GM18951 (cell line): ENCODE measurements around the gene RXRA.
A peak's percentile ranks its signal among the peaks of the same experiment; 100 is the strongest.

ENCODE experiments used
- POLR2A ChIP-seq: IDR thresholded peaks from 4 replicates; pipeline ENCODE4 v1.6.1; 2011; ENCODE audit warnings: mild to moderate bottlenecking; ENCODE audit not compliant: insufficient read length, insufficient read depth; ENCODE audit errors: extremely low read depth
- in situ Hi-C: fragments of 300-500 bp; cut with MboI; formaldehyde crosslinking; loops from one replicate; pipeline ENCODE4 v1.12.0; 2022; ENCODE audit warnings: low sequenced_read_pairs, mixed read lengths, inconsistent platforms; ENCODE audit not compliant: unreplicated experiment

RXRA gene

DNA sequence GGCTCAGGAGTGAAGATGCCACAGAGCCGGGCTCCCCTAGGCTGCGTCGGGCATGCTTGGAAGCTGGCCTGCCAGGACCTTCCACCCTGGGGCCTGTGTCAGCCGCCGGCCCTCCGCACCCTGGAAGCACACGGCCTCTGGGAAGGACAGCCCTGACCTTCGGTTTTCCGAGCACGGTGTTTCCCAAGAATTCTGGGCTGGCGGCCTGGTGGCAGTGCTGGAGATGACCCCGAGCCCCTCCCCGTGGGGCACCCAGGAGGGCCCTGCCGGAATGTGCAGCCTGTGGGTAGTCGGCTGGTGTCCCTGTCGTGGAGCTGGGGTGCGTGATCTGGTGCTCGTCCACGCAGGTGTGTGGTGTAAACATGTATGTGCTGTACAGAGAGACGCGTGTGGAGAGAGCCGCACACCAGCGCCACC lies 113.1 kb downstream of the RXRA start:
- TF ChIP-seq POLR2A: peak; percentile 9
- in situ Hi-C loops: no loop called here

DNA sequence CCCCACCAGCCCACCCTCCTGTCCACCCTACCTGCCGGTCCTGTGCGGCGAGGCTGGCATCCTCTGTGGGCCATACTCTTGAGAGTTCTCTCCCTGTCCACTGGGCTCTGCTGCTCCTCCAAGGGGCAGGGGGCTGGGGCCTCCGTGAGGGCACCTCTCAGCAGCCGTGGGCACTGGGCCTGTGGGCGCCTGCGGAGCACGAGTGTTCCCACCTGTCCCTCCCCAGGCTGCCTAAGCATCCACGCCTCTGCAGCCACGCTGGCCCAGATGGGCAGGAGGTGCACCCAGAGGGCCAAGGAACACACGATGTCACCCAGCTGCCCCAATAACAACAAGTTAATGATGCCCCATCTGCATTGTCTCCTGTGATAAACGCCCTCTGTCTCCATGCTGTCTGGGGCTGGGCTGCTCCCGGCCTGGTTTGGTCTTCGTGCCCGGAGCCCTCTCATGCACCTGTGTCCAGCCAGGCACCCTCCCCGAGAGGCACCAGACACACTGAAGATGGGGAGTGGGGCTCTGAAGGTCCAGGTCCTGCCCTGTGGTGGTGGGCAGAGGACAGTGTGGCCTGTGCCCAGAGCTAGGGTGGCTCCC lies 114.5 kb downstream of the RXRA start:
- in situ Hi-C loops: no loop called here
- TF ChIP-seq POLR2A: no peak

DNA sequence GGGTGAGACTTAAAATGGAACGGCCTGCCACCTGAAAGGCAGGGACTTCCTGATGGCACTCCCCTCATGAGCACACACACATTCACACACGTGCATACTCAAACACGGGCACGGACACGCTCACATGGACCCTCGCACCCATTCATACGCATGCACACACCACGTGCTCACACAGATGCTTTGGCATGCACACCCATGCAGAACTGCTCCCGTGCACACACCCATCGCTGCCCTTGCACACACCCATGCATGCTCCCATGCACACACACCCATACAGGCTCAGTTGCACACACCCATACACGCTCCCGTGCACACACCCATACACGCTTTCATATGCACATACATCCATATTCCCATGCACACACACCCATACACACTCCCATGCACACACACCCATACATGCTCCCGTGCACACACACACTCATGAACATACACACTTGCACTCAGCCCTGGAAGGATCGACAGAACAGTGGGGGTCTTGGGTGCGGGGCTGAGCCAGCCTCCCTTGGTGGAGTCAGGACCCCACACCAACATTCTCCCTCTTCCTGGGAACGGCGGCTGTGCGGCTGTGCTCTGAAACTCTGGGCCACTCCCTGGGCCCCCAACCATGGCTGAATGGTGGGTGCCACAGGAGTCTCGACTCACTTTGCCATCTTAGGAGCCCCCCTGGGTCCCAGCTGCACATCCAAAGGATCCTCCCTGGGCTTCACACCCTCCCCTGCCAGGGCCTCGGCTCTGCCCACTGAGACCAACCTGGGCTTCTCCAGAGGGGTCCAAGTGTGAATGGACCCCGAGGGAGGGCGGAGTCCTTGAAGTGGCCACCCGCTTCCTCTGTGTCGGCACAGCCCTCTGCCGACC lies 115.2 kb downstream of the RXRA start:
- in situ Hi-C loops: no loop called here
- TF ChIP-seq POLR2A: no peak

DNA sequence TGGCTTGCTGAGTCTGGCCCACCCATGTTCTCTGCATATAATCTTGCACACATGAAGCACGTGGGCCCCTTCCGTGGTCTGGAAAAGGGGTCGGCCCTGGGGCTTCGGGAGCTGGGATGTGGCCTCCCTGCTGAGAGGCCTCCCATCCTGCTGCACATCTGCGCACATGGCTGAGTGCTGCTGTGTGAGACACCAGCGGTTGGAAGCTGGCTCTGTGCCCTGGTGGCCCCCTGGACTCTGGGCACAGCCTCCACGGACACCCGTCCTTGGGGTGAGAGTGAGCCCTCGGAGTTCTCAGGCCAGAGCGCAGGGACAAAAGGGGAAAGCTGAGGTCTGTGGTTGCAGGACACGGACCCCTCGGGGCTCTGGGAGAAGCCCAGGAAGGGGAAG lies 115.8 kb downstream of the RXRA start:
- no peak for TF ChIP-seq POLR2A
- in situ Hi-C loops: no loop called here

DNA sequence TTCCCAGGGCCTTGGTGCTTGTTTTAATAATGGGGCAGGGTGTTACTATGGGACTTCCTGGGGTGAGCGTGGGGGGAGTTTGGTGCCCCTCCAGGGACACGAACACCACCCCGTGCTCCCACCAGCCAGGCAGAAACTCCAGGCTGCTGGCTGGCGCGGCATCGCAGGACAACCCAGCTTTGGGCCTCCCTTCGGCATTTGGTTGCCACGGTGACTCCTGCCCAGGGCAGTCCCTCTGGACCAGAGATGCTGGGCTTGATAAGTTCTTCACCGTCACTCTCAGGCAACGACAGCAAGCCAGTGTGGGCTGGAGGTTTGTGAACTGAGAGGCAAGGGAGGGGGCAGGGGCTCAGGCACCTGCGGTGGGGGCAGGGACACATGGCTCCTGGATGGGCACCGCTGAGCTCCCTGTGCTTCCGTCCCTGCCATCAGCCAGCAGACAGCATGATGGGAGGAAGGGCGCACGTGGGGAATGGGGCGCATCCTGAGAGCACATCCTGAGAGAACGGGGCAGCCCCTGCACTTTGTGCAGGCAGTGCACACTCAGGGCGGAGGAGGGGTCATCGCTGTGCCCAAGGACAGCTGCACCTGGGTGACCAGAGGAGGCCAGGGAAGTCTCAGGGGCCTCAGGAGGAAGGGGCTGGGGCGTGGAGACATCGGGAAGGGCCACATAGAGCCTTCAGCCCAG lies 116.4 kb downstream of the RXRA start:
- no peak for TF ChIP-seq POLR2A
- in situ Hi-C loops: no loop called here

DNA sequence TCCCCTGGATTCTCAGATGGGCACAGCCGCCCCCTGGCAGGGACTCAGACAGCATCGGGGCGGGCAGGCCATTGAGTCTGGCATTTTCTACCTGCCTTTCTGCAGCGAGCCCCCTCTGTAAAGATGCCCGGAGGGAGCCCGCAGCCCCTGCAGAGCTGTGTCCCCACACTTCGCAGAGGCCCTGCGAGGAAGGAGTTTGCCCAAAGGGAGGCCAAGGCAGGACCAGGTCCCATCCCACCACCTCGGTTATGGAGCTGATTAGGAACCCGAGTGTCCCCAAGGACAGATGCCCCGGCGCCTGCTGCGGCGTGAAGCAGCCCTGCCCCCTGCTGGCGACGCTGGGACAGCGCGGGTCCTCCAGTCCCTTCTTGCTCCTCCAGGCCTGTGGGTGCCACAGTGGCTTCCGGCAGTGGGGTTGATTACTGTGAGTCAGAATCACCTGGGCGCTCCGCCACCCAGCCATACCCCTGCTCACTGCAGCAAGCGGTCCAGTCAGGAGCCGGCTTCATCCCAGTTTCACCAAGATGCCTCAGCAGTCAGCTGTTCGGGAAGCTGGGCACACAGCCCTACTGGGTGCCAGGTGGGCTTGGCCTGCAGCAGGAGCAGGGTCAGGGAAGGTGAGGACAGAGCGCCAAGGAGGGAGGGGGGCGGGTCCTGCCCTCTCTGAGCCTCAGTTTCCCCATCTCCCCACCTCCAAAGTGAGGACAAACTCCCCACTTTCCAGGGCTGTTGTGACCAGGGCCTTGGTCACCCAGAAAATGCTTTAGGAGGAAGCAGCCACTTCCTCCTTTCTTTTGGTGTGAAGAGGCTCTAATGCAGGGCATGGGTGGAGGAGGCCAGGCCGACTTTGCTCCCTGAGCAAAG lies 117.2 kb downstream of the RXRA start:
- no peak for TF ChIP-seq POLR2A
- in situ Hi-C loops: no loop called here

DNA sequence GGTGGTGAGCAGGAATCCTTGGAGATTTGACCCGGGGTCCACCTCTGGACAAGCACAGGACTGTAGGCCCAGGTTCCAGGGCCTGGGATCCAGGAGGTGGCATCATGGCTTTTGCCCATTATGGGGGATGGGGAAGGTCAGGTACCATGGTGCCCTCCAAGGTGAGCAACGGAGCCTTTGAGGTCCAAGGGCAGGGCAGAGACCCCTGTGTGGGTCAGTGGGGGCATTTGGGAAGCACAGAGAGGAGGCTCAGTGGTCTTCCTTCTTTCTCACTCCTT lies 117.7 kb downstream of the RXRA start:
- in situ Hi-C loops: no loop called here

DNA sequence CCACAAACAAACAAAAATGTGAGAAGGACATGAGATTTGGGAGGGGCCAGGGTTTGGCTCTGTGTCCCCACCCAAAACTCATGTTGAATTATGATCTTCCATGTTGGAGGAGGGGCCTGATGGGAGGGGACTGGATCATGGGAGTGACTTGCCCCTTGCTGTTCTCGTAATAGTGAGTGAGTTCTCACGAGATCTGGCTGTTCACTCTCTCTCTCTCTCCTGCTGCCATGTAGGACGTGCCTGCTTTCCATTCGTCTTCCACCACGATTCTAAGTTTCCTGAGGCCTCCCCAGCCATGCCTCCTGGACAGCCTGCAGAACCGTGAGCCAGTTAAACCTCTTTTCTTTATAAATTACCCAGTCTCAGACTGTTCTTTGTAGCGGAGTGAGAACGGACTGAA lies 118.7 kb downstream of the RXRA start:
- no peak for TF ChIP-seq POLR2A
- in situ Hi-C loops: loop anchor here (5.0 kb wide), 1 partner anchor 278 kb away; no protein-coding TSS in a partner anchor

More for the DNA sequence above, 117.7 kb downstream of the RXRA start:
- no peak for TF ChIP-seq POLR2A

DNA sequence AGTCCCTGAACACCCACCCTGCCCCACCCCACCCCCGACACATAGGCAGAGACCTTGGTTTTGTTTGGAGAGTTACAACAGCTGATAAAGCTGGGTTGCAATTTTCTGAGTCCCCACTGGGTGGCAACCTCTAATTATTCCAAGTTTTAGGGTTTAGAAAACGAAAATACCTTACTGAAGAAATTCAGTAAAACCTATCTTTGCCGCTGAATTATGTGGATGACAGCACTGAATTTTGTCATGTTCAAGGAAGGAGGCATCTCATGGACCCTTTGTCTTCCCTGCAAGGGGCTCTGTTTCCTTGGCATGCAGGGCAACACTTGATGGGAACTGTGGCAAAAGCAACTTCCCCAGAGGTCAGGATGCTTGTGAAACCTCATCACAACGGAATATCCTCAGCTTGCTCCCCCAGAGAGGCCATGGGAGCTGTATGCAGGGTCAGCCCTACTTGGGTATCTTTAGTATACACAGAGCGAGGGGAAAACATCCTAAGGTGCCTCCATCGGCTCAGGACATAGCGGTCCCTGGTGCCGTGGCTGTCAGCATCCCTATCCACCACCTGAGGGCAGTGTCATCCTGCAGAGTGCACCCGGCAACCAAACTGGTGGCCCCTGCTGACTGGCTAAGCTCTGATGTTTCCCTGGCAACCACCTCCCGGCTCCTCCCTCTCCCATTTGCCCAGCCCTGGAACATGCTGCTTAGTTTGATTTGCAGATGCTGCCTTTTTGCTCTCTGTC lies 123.1 kb downstream of the RXRA start:
- no peak for TF ChIP-seq POLR2A
- in situ Hi-C loops: loop anchor here (5.0 kb wide), 1 partner anchor 282 kb away; no protein-coding TSS in a partner anchor

DNA sequence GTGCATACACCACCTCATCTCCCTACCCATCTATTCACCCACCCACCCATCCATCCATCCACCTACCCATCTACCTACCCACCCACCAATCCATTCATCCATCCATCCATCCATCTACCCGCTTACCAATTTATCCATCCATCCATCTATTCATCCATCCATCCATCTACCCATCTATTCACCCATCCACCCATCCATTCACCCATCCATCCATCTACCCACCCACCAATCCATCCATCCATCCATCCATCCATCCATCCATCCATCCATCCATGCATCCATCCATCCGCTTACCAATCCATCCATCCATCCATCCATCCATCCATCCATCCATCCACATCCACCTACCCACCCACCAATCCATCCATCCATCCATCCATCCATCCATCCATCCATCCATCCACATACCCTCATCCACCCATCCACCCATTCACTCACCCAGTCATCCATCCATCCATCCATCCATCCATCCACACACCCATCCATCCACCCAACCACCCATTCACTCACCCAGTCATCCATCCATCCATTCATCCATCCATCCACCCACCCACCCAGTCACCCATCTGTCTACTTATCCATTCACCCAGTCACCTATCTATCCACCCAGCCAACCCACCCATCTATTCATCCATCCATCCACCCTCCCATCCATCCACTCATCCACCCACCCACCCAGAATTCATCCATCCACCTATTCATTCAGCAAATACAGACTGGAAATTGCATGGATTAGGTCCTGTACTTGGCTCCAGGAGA lies 125.6 kb downstream of the RXRA start:
- in situ Hi-C loops: no loop called here

DNA sequence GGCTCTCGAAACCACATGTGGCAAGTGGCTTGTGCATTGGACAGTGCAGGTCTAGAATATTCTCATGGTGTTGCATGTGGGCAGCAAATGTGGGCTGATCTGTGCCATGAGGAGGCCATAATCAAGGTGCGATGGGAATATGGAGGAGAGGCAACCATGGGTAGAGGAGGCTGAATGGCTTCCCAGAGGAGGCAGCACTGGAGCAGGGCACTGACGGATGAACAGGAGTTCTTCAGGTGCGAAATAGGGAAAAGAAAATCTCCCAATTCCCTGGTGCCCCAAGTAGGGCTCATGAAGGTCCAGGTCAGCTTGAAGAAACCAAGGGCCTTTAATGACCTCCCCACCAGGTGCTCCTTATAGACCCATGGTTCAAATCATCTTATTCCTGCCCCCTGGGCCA lies 126.5 kb downstream of the RXRA start:
- no peak for TF ChIP-seq POLR2A
- in situ Hi-C loops: no loop called here

More for the DNA sequence above, 125.6 kb downstream of the RXRA start:
- no peak for TF ChIP-seq POLR2A

DNA sequence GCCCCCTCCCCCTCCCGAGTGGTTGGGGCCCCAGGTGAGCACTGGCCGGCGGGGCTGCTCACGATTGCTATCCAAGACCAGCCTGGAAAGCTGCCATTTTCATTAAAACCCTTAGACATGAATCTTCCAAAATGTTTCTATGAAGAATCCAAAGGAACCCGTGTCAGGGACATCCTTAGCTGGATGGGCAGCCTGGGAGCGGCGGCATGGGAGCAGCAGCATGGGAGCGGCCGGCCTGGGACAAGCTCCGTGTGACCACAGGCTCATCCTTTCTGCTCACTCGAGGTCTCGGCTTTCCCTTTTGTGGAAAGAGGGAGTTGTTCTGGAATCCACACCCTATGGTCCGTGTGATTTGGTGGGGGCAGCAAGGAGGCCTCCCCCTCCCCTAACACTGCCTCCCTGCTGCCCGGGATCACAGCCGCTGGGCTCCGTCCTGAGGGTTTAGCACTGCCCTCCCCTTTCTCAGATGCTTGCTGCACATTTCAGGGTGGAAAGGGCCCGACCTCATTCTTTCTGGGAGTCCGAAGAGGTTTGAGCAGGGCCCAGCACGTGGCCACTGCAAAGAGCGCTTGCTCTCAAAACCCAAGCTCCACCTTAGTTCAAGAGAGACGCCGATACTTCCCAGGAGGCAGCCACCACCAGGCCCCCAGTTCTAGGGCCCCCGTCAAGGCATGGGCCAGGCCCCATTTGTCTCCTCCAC lies 127.7 kb downstream of the RXRA start:
- in situ Hi-C loops: no loop called here
- TF ChIP-seq POLR2A: no peak
